ENCODE measurements around the gene BCR. TPM values are rescaled to one million over a fixed set of nuclear protein-coding genes. Genes with fewer than 3 reads are reported as not detected.

The BCR gene
- total and polyA plus RNA-seq, 2 of the 13 experiments (the other 11 are each of a cell fraction or from before 2014, with no cell fraction given), result 19.9 to 33.6 TPM

GRCh38 chr22:23282986-23283385 lies 102.7 kb downstream of the BCR start:
- in situ Hi-C loops (cut with HindIII; ENCODE audit: extremely low pct_ligation_motif_present, low pct_unique_long_range_greater_than_20kb), result loop anchor here (5.0 to 25.0 kb wide), 2 partner anchors 106 to 321 kb away; no protein-coding TSS in a partner anchor
- no peaks in the 10 kb centered on the region for H4K20me1 ChIP-seq (ENCODE audit: insufficient read depth, low read length)
- no peaks in the 10 kb centered on the region for H3K79me2 ChIP-seq (ENCODE audit: insufficient read depth, low read length)
- H3K9me3 ChIP-seq (ENCODE audit: low read length), result no peaks in the 10 kb centered on the region
- H3K9ac ChIP-seq (ENCODE audit: insufficient read depth, low read depth, low read length), result no peak overlapping the region
- peaks cover 10 to 81% of the 10 kb centered on the region in 2 experiments for H3K36me3 ChIP-seq (replicated peaks in 1 of 2; ENCODE audit: control insufficient read depth in 1 of 2, insufficient read depth in 2 of 2, low read length in 2 of 2)
- H2AFZ ChIP-seq (ENCODE audit: low read length), result no peak overlapping the region
- TF ChIP-seq ZNF296 (CRISPR knock-in tag; conservative IDR thresholded peaks at IDR 0.05) (no peak), FOXK1 (CRISPR knock-in tag; IDR thresholded peaks at IDR 0.05; ENCODE audit: borderline replicate concordance, low read depth) (no peak), NCOA2 (CRISPR knock-in tag; IDR thresholded peaks at IDR 0.05) (no peak), ZXDC (CRISPR knock-in tag; IDR thresholded peaks at IDR 0.05) (no peak), NPAS2 (CRISPR knock-in tag; IDR thresholded peaks at IDR 0.05; ENCODE audit: borderline replicate concordance) (no peak), ZSCAN9 (CRISPR knock-in tag; IDR thresholded peaks at IDR 0.05; ENCODE audit: borderline replicate concordance) (no peak), CERS6 (CRISPR knock-in tag; IDR thresholded peaks at IDR 0.05) (no peak), TRIM22 (IDR thresholded peaks at IDR 0.05) (no peak), PLSCR1 (CRISPR knock-in tag; IDR thresholded peaks at IDR 0.05; ENCODE audit: borderline replicate concordance) (no peak), ZNF770 (CRISPR knock-in tag; IDR thresholded peaks at IDR 0.05) (no peak), HDAC2 (CRISPR knock-in tag; IDR thresholded peaks at IDR 0.05) (no peak)
- H3K4me3 ChIP-seq (replicated peaks in 1 of 3; ENCODE audit: insufficient read depth in 1 of 3, low read depth in 2 of 3, low read length in 3 of 3), result no peak overlapping the region
- H3K4me2 ChIP-seq (ENCODE audit: low read depth, low read length), result 0 out of 2 replicates have a peak overlapping the region, but pooled peaks have one; percentile 1
- peak overlapping the region; percentile 33 for H3K27ac ChIP-seq (ENCODE audit: extremely low read length, insufficient read depth, low read length)
- POLR2A ChIA-PET, result no interaction called here
- no peak for DNase-seq (ENCODE audit: low spot score)
- no peak for FAIRE-seq
- whole genome bisulfite sequencing (ENCODE audit: low lambda C conversion rate), result 98% methylated on average over 6 of the region's 11 CpGs
- intact Hi-C loops (cut with micrococcal nuclease; ENCODE audit: unreplicated experiment), result loop anchor here (1.0 to 5.0 kb wide), 2 partner anchors 36 to 109 kb away; no protein-coding TSS in a partner anchor
- H3K27me3 ChIP-seq (ENCODE audit: control insufficient read depth in 1 of 2, insufficient read depth in 2 of 2, low read length in 2 of 2), result no peaks in the 10 kb centered on the region
- CTCF ChIA-PET (ENCODE audit: low intra/inter-chr PET ratio, low total read pairs), result interaction anchor here (2.4 to 4.0 kb wide), 2 partner anchors 105 to 109 kb away, joined by 17 to 73 read pairs; partner anchors contain the start of gene BCR
- no TSS peak for BruUV-seq (replicated peaks)
- peaks cover 38% of the 10 kb centered on the region for H3K4me1 ChIP-seq (ENCODE audit: insufficient read depth, low read length)
- no peak; the same call in 2 of the 3 replicates for ATAC-seq
